22Rv1 (cell line): ENCODE results near the gene APOA1.

Source experiments
- H3K27ac ChIP-seq: fragments of 450-650 bp; 2 replicates; pipeline ENCODE4 v1.5.1; 2017
- CTCF ChIP-seq: fragments of 450-650 bp; IDR thresholded peaks from 2 replicates; pipeline ENCODE4 v1.5.1; 2017; ENCODE audit warnings: mild to moderate bottlenecking
- ZFX ChIP-seq: fragments of 450-650 bp; IDR thresholded peaks from 2 replicates; pipeline ENCODE4 v1.6.1; 2017; ENCODE audit warnings: antibody characterized with exemption, borderline replicate concordance

The APOA1 gene

GRCh38 chr11:116833816-116834534, 3.4 kb downstream of the APOA1 start:
- H3K27ac ChIP-seq = no peak overlapping the region
- TF ChIP-seq ZFX = no peak
- TF ChIP-seq CTCF = no peak

DNA sequence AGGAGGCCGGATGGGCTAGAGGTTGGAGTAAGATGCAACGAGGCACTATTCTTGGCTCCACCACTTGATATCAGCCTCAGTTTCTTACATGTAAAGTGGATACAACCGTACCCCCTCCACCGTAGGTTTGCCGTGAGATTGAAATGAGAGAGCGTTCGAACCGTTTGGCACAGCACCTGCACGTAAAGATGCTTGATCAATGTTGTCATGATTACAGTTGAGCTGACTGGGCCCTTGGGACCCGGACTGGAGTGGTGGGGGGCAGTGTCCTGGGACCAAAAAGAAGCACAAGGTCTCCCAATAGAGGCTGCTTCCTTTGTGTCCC, 4.0 kb downstream of the APOA1 start:
- TF ChIP-seq ZFX (no peak), CTCF (no peak)
- H3K27ac ChIP-seq = no peak overlapping the region

DNA sequence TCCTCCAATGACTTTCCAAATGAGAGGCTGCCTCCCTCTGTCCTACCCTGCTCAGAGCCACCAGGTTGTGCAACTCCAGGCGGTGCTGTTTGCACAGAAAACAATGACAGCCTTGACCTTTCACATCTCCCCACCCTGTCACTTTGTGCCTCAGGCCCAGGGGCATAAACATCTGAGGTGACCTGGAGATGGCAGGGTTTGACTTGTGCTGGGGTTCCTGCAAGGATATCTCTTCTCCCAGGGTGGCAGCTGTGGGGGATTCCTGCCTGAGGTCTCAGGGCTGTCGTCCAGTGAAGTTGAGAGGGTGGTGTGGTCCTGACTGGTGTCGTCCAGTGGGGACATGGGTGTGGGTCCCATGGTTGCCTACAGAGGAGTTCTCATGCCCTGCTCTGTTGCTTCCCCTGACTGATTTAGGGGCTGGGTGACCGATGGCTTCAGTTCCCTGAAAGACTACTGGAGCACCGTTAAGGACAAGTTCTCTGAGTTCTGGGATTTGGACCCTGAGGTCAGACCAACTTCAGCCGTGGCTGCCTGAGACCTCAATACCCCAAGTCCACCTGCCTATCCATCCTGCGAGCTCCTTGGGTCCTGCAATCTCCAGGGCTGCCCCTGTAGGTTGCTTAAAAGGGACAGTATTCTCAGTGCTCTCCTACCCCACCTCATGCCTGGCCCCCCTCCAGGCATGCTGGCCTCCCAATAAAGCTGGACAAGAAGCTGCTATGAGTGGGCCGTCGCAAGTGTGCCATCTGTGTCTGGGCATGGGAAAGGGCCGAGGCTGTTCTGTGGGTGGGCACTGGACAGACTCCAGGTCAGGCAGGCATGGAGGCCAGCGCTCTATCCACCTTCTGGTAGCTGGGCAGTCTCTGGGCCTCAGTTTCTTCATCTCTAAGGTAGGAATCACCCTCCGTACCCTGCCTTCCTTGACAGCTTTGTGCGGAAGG, 4.8 kb downstream of the APOA1 start:
- no peak overlapping the region for H3K27ac ChIP-seq
- TF ChIP-seq CTCF (peak; percentile 37), ZFX (no peak)

DNA sequence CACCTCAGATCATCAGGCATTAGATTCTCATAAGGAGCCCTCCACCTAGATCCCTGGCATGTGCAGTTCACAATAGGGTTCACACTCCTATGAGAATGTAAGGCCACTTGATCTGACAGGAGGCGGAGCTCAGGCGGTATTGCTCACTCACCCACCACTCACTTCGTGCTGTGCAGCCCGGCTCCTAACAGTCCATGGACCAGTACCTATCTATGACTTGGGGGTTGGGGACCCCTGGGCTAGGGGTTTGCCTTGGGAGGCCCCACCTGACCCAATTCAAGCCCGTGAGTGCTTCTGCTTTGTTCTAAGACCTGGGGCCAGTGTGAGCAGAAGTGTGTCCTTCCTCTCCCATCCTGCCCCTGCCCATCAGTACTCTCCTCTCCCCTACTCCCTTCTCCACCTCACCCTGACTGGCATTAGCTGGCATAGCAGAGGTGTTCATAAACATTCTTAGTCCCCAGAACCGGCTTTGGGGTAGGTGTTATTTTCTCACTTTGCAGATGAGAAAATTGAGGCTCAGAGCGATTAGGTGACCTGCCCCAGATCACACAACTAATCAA, 5.6 kb downstream of the APOA1 start:
- TF ChIP-seq CTCF (no peak), ZFX (no peak)

GRCh38 chr11:116830184-116830912, 7.1 kb downstream of the APOA1 start:
- H3K27ac ChIP-seq = no peak overlapping the region
- TF ChIP-seq ZFX (no peak), CTCF (no peak)

More for the DNA sequence above, 5.6 kb downstream of the APOA1 start:
- H3K27ac ChIP-seq = no peak overlapping the region

GRCh38 chr11:116829525-116830183, 7.8 kb downstream of the APOA1 start, which contains the start of gene APOC3:
Gene APOC3 (plus strand): TSS chr11:116829907. CDS start chr11:116830583, 676 bp downstream.
- TF ChIP-seq ZFX (no peak), CTCF (no peak)
- H3K27ac ChIP-seq = no peak within 1 kb of the TSS
